Measurements from ENCODE around the gene ADAMTSL1. TPM values are rescaled to one million over a fixed set of nuclear protein-coding genes. Genes with fewer than 3 reads are reported as not detected.
"Not testable (repeated sequence)": the region's sequence is repeated elsewhere in the genome, so short reads cannot be mapped to it uniquely, and the experiment has no call there.

The ADAMTSL1 gene
- total RNA-seq, 2 donors from 2014 or later = 3.4 to 3.8 TPM

- H3K4me3 ChIP-seq = no peak overlapping the region
- no peak overlapping the region for H3K27ac ChIP-seq
- H3K9me3 ChIP-seq = peaks cover 0 to 27% of the 10 kb centered on the region in 2 donors
- H3K27me3 ChIP-seq = no peaks in the 10 kb centered on the region
- TF ChIP-seq, protein P1, sequence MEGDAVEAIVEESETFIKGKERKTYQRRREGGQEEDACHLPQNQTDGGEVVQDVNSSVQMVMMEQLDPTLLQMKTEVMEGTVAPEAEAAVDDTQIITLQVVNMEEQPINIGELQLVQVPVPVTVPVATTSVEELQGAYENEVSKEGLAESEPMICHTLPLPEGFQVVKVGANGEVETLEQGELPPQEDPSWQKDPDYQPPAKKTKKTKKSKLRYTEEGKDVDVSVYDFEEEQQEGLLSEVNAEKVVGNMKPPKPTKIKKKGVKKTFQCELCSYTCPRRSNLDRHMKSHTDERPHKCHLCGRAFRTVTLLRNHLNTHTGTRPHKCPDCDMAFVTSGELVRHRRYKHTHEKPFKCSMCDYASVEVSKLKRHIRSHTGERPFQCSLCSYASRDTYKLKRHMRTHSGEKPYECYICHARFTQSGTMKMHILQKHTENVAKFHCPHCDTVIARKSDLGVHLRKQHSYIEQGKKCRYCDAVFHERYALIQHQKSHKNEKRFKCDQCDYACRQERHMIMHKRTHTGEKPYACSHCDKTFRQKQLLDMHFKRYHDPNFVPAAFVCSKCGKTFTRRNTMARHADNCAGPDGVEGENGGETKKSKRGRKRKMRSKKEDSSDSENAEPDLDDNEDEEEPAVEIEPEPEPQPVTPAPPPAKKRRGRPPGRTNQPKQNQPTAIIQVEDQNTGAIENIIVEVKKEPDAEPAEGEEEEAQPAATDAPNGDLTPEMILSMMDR (IDR thresholded peaks at IDR 0.05) = no peak
- H3K36me3 ChIP-seq = no peaks in the 10 kb centered on the region
- peaks cover 0 to 10% of the 10 kb centered on the region in 2 donors for H3K4me1 ChIP-seq
- no peak for DNase-seq (ENCODE audit: low spot score)
These were observed 392.3 kb downstream of the ADAMTSL1 start for GRCh38 chr9:18866121-18866831.

- Histone ChIP-seq H3K9me3 (peaks cover 0 to 27% of the 10 kb centered on the region in 2 donors), H3K4me3 (no peak overlapping the region), H3K4me1 (no peaks in the 10 kb centered on the region), H3K27me3 (no peaks in the 10 kb centered on the region), H3K36me3 (no peaks in the 10 kb centered on the region), H3K27ac (no peak overlapping the region)
- TF ChIP-seq, protein P1 (IDR thresholded peaks at IDR 0.05) = no peak
- DNase-seq (ENCODE audit: low spot score) = no peak
These were observed 395.8 kb downstream of the ADAMTSL1 start for GRCh38 chr9:18869725-18870124.

- H3K9me3 ChIP-seq = peaks cover 0 to 22% of the 10 kb centered on the region in 2 donors
- no peak overlapping the region for H3K4me3 ChIP-seq
- DNase-seq (ENCODE audit: low spot score) = no peak
- TF ChIP-seq, protein P1 (IDR thresholded peaks at IDR 0.05) = no peak
- no peaks in the 10 kb centered on the region for H3K36me3 ChIP-seq
- no peaks in the 10 kb centered on the region for H3K4me1 ChIP-seq
- no peak overlapping the region for H3K27ac ChIP-seq
- H3K27me3 ChIP-seq = no peaks in the 10 kb centered on the region
These were observed 400.1 kb downstream of the ADAMTSL1 start for GRCh38 chr9:18874069-18874468.

GRCh38 chr9:18874990-18875389, 401.0 kb downstream of the ADAMTSL1 start:
- not testable (repeated sequence) for H3K4me1 ChIP-seq; H3K27ac ChIP-seq; H3K27me3 ChIP-seq; H3K4me3 ChIP-seq; H3K36me3 ChIP-seq; DNase-seq (ENCODE audit: low spot score)
- H3K9me3 ChIP-seq = peaks cover 0 to 13% of the 10 kb centered on the region in 2 donors

DNA sequence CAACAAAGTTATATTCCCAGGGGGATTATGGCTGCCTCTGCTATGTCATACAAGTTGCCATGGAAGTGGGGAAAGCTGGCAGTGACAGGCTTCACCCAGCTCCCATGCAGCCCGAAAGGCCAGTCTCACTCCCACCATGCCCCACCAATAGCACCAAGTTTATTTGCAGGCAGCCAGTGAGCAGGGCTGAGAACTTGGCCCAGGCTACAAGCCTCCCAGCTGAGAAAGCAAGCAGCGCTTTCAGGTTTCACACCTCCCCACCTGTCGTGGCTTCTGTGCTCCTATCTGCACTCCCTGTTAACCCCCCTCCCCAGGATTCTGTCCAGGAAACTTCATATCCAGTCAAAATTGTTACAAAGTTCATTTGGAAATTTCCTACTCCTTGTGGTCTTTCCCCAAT, 404.0 kb downstream of the ADAMTSL1 start:
- no peaks in the 10 kb centered on the region for H3K27me3 ChIP-seq
- H3K36me3 ChIP-seq = no peaks in the 10 kb centered on the region
- no peak overlapping the region for H3K27ac ChIP-seq
- TF ChIP-seq, protein P1 (IDR thresholded peaks at IDR 0.05) = no peak
- H3K4me1 ChIP-seq = no peaks in the 10 kb centered on the region
- H3K9me3 ChIP-seq = no peaks in the 10 kb centered on the region
- no peak overlapping the region for H3K4me3 ChIP-seq
- no peak for DNase-seq (ENCODE audit: low spot score)

DNA sequence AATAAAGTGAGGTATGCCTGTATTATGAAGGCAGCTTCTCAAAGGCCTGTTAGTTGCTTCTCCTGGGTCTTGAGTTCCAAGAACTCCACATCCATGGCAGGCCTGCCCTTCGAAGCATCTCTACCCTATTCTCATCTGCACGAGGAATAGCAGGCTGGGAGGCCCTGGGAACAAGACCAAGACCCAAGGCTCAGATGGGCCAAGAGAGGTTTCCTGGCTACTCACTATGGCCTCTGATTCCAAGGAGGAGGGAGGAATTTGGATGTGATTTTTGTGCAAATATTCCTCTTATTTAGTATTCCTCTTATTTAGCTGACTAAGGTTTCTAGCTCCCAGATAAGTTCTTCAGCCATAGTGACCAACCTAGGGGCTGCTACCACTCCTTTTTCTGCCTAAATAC, 407.8 kb downstream of the ADAMTSL1 start:
- Histone ChIP-seq H3K4me1 (no peaks in the 10 kb centered on the region), H3K4me3 (no peak overlapping the region), H3K36me3 (no peaks in the 10 kb centered on the region), H3K27me3 (no peaks in the 10 kb centered on the region), H3K27ac (no peak overlapping the region), H3K9me3 (peaks cover 0 to 4% of the 10 kb centered on the region in 2 donors)
- no peak for DNase-seq (ENCODE audit: low spot score)
- TF ChIP-seq, protein P1 (IDR thresholded peaks at IDR 0.05) = no peak

Measured in right atrium auricular region (tissue), 2 donors.